Stomach (tissue), 9 donors: ENCODE measurements around the gene RAI1. TPM values are rescaled to one million over a fixed set of nuclear protein-coding genes. Genes with fewer than 3 reads are reported as not detected.

Source experiments
- DNase-seq, 2 donors: peaks; one replicate each; pipeline versions ENCODE4 v3.0.0 to v3.0.0-alpha.2; 2013 to 2019
- H3K27ac ChIP-seq, 5 donors: fragments of 200-600 bp in 4 of 5; sonication (generic) in 4 of 5; one replicate each; pipeline ENCODE4 v1.5.1; 2013 to 2019; ENCODE audit warnings: mild to moderate bottlenecking in 1 of 5, moderate library complexity in 1 of 5
- H3K27me3 ChIP-seq, 3 donors: fragments of 200-600 bp; sonication (generic); one replicate each; pipeline ENCODE4 v1.5.1; 2017 to 2019; ENCODE audit warnings: mixed run types in 1 of 3
- H3K36me3 ChIP-seq, 4 donors: fragments of 200-600 bp; sonication (generic); 1 replicate in 3 of 4; 2 replicates in 1 of 4; pipeline ENCODE4 v1.5.1; 2016 to 2019
- H3K4me1 ChIP-seq, 4 donors: fragments of 200-600 bp; sonication (generic); one replicate each; pipeline ENCODE4 v1.5.1; 2016 to 2019
- H3K4me3 ChIP-seq, 4 donors: fragments of 200-600 bp; sonication (generic) in 3 of 4; one replicate each; pipeline ENCODE4 v1.5.1; 2016 to 2019; ENCODE audit warnings: mild to moderate bottlenecking in 1 of 4
- H3K9me3 ChIP-seq, 4 donors: fragments of 200-600 bp; sonication (generic); one replicate each; pipeline ENCODE4 v1.5.1; 2016 to 2019
- CTCF ChIP-seq, 7 experiments: fragments of 450-650 bp in 4 of 7; fragments of 200-600 bp in 3 of 7; sonication (generic) in 3 of 7; IDR thresholded peaks; one replicate each; pipeline ENCODE4 v1.5.1; 2016 to 2019; ENCODE audit warnings: antibody characterized with exemption in 7 of 7, control low read depth in 2 of 7, mild to moderate bottlenecking in 1 of 7
- EP300 ChIP-seq: sonication (generic); formaldehyde crosslinking; IDR thresholded peaks from one replicate; pipeline ENCODE4 v1.6.1; 2017; ENCODE audit warnings: antibody characterized with exemption
- POLR2A ChIP-seq, 4 donors: fragments of 450-650 bp; IDR thresholded peaks; one replicate each; pipeline ENCODE4 v1.6.1; 2016; ENCODE audit warnings: antibody characterized with exemption in 4 of 4, control low read depth in 2 of 4, mild to moderate bottlenecking in 1 of 4, moderate library complexity in 1 of 4
- POLR2AphosphoS5 ChIP-seq, 3 donors: sonication (generic); formaldehyde crosslinking; IDR thresholded peaks; one replicate each; pipeline ENCODE4 v1.6.1; 2016; ENCODE audit warnings: antibody characterized with exemption in 3 of 3
- WGBS, 5 donors: extraction: QIAGEN DNeasy Blood & Tissue Kit in 3 of 5; methylation state at CpG; one replicate each; pipeline versions ENCODE4 v1.1.5 to v1.1.7; 2013 to 2018; 5-methylcytosine and 5-hydroxymethylcytosine counted together
- intact Hi-C: fragments of 100-400 bp; cut with DNase I; formaldehyde crosslinking; loops from one replicate; pipeline ENCODE4 v1.15.1; 2023; ENCODE audit warnings: low total_unique reads
- polyA plus RNA-seq, 3 donors: library from polyadenylated mRNA; stranded (reverse); fragments of 200-250 nt; gene quantifications; one replicate each; pipeline ENCODE4 v1.2.3, GENCODE V29; 2013
- total RNA-seq, 5 donors: library from RNA; depleted of rRNA; stranded (reverse); fragments of >200 nt; gene quantifications; one replicate each; pipeline versions ENCODE4 v1.1.0 to v1.2.3, GENCODE V29; 2014 to 2016
- donor health status: healthy with polysubstance abuse.
- donor health status: Bipolar disorder and iron deficiency.
- donor health status: healthy.

Gene RAI1
- total and polyA plus RNA-seq, 8 donors = 4.6 to 94.5 (median 28.3) TPM

GRCh38 chr17:17682293-17682736 lies 1.1 kb downstream of the RAI1 start:
- no peaks in the 10 kb centered on the region for H3K27me3 ChIP-seq
- intact Hi-C loops = loop anchor here (10.0 kb wide), 1 partner anchor 102 kb away; no protein-coding TSS in a partner anchor
- peak overlapping the region; percentile 94 to 97 (median 95) for H3K27ac ChIP-seq
- WGBS, 5 donors = 0 to 1% (median 0%) methylated on average over 5 to 49 of the region's 49 CpGs
- H3K4me1 ChIP-seq = peaks cover 42 to 50% (median 48%) of the 10 kb centered on the region in 4 donors
- H3K4me3 ChIP-seq = peak overlapping the region; percentile 75 to 81 (median 80)
- no peaks in the 10 kb centered on the region for H3K36me3 ChIP-seq
- H3K9me3 ChIP-seq = no peaks in the 10 kb centered on the region
- TF ChIP-seq CTCF (IDR thresholded peaks at IDR 0.05) (no peak), POLR2AphosphoS5 (IDR thresholded peaks at IDR 0.05) (no peak), EP300 (no peak), POLR2A (IDR thresholded peaks at IDR 0.05) (no peak)
- peak in 1 of 2 donors; percentile 57 for DNase-seq

GRCh38 chr17:17682737-17683680 lies 1.8 kb downstream of the RAI1 start:
- Histone ChIP-seq H3K9me3 (no peaks in the 10 kb centered on the region), H3K4me3 (peak overlapping the region; percentile 75 to 81 (median 80)), H3K36me3 (no peaks in the 10 kb centered on the region), H3K27ac (peak overlapping the region; percentile 94 to 97 (median 95)), H3K4me1 (peaks cover 42 to 53% (median 50%) of the 10 kb centered on the region in 4 donors), H3K27me3 (no peaks in the 10 kb centered on the region)
- TF ChIP-seq EP300 (no peak), POLR2A (IDR thresholded peaks at IDR 0.05) (no peak), POLR2AphosphoS5 (IDR thresholded peaks at IDR 0.05) (no peak), CTCF (IDR thresholded peaks at IDR 0.05) (no peak)
- peak; percentile 75 to 91 for DNase-seq
- intact Hi-C loops = loop anchor here (10.0 kb wide), 1 partner anchor 102 kb away; no protein-coding TSS in a partner anchor
- 2 to 3% (median 2%) methylated on average over 41 to 57 of the region's 57 CpGs for WGBS, 5 donors

GRCh38 chr17:17683710-17684365 lies 2.6 kb downstream of the RAI1 start:
- no peak for TF ChIP-seq POLR2AphosphoS5 (IDR thresholded peaks at IDR 0.05)
- no peak for TF ChIP-seq POLR2A (IDR thresholded peaks at IDR 0.05)
- TF ChIP-seq EP300 = no peak
- TF ChIP-seq CTCF (IDR thresholded peaks at IDR 0.05) = no peak
- peak overlapping the region; percentile 94 to 97 (median 95) for H3K27ac ChIP-seq
- DNase-seq = no peak
- intact Hi-C loops = loop anchor here (10.0 kb wide), 1 partner anchor 101 kb away; no protein-coding TSS in a partner anchor
- no peaks in the 10 kb centered on the region for H3K36me3 ChIP-seq
- 81 to 88% (median 87%) methylated on average over 7 of the region's 7 CpGs for WGBS, 5 donors
- H3K9me3 ChIP-seq = no peaks in the 10 kb centered on the region
- H3K4me3 ChIP-seq = peak overlapping the region in 2 of 4 donors; percentile 80 to 81
- no peaks in the 10 kb centered on the region for H3K27me3 ChIP-seq
- peaks cover 42 to 60% (median 53%) of the 10 kb centered on the region in 4 donors for H3K4me1 ChIP-seq
